HG02981 (cell line): Measurements from ENCODE around the gene SEPTIN8.

ENCODE experiments used
- ATAC-seq: cut with Tn5 transposase; IDR thresholded peaks from one replicate; pipeline ENCODE4 v1.9.1; 2021; ENCODE audit warnings: mild to moderate bottlenecking, moderate library complexity; ENCODE audit not compliant: unreplicated experiment

The SEPTIN8 gene

DNA sequence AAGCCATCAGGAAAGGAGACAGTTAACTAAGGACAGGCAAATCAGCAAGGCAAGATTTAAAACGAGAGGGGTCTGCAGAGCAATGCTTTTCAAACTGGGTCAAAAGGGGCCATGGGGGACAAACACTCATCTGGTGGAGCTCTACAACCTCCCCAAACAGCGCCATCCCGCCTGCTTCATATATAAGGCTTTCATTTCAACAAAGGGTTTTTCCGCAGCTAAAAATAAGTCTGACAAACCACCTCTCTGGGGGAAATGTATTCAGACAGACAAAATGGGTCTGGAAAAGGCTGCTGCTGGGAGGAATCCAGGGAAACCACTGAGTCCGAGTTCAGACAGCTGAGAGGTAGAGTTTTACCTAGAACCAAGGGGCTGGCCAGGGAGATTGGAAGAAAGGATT is 8.3 kb upstream of the SEPTIN8 start:
- ATAC-seq: no peak

DNA sequence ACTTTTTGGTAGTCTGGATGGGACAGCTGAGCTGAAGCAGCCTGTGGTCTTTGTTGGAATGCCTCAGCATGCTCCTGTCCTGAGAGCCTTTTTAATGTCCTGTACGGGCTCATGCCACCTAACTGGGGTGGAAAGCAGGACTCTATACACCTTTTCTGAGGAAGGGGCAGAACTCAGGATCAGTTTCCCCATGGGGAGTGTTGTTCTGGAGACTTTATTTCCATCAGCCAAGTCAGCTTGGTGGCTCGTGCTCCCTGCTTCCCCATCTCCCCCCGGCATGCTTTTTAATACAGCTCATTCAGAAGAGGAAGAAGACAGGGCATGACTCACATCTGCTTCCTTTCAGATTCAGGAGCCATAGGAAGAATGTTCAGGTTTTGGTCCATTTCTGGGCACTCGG is 5.1 kb upstream of the SEPTIN8 start:
- no peak for ATAC-seq

GRCh38 chr5:132781029-132781428 is 4.0 kb upstream of the SEPTIN8 start:
- ATAC-seq: no peak

- ATAC-seq: no peak
Measured at GRCh38 chr5:132780577-132780976, 3.5 kb upstream of the SEPTIN8 start.

DNA sequence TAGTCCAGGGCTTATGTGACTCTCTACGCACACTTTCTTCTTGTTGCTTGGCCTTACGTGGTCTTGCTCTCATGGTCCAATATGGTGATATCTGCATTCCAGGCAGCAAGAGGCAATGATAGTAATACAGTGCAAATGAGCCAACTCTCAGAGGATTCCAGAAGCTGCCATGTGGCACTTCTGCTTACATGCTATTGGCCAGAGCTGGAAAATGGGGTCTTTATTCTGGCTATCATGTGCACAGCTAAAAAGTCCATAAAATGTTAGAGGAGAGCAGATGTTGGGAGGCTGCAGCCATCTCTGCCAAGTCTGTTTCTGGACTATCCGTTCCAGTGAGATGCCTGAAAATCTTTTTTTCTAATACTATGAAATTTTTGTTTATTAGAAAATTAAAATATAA is 2.9 kb upstream of the SEPTIN8 start:
- ATAC-seq: no peak

- ATAC-seq: no peak
Measured at GRCh38 chr5:132778856-132779255, 1.8 kb upstream of the SEPTIN8 start.

GRCh38 chr5:132778129-132778528 is 1.1 kb upstream of the SEPTIN8 start:
- no peak for ATAC-seq

DNA sequence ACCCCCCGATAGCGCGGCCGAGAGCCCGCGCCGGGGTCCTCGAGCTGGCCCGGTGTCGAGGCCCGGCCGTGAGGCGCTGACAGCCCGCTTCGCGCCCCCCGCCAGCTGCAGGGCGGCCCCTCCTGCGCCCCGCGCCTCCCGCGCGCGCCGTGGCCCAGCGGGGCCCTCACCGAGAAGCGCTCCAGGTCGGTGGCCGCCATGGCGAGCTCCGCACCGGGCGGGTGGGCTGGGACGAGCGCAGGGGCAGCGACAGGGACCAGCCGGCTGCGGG is 166 bp downstream of the SEPTIN8 start:
- ATAC-seq: no peak

- ATAC-seq: peak; percentile 24
Measured at GRCh38 chr5:132776131-132776937, 705 bp downstream of the SEPTIN8 start.

- no peak for ATAC-seq
Measured at GRCh38 chr5:132775476-132775961, 1.5 kb downstream of the SEPTIN8 start.

DNA sequence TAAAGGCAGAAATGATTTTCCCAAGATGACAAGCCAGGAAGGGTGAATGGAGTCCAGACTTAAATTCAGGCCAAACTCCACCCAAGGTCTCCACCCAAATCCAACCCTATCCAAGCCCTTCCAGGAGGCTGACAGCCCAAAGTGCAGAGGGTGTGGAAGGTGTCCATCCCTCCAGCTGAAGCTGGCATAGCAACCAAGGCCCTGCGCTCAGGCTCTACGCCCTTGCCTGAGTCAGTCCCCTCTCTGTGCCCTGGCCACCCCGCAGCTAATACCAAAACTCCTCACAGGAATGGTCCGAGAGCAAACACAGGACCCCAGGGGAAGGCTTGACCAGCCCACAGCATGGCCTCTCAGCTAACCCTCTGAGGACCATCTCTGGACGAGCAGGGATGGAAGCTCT is 2.1 kb downstream of the SEPTIN8 start:
- ATAC-seq: no peak

DNA sequence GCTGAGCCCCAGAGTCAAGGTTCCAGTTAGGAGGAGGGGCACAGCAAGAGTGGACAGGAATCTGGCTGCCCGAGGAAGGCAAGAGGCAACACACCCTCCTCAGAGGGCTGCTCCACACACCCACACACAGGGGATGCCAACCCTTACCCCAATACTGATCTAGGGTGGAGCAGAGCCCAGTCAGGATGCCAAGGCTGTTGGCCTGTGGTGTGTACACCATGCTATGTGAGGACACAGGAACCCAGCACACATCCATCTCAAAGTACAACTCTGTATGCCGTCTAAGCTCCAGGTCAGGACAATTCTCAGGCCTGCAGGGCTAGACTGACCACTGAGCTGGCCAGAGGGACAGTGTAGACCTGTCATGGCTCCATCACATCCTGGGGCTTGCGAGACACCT is 2.6 kb downstream of the SEPTIN8 start:
- no peak for ATAC-seq

- no peak for ATAC-seq
Measured at GRCh38 chr5:132773601-132774355, 3.3 kb downstream of the SEPTIN8 start.

DNA sequence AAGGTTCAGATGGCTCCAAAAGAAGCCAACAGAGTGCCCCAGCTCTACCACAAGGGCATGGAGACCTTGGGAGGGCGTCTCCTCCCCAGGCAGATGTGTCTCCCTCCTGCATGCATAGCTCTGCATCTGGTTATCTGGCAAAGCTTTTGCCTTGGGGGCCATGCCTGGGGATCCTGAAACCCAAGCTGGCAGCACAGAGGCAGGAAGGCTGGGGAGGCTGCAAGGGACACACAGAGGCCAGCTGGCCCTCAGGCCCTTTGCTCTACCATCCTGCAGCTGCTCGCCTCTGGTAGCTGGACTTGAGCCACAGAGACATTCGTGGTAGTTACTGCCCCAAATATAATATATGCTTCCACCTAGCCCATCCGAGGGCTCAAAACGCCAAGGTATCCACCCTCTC is 3.9 kb downstream of the SEPTIN8 start:
- no peak for ATAC-seq

DNA sequence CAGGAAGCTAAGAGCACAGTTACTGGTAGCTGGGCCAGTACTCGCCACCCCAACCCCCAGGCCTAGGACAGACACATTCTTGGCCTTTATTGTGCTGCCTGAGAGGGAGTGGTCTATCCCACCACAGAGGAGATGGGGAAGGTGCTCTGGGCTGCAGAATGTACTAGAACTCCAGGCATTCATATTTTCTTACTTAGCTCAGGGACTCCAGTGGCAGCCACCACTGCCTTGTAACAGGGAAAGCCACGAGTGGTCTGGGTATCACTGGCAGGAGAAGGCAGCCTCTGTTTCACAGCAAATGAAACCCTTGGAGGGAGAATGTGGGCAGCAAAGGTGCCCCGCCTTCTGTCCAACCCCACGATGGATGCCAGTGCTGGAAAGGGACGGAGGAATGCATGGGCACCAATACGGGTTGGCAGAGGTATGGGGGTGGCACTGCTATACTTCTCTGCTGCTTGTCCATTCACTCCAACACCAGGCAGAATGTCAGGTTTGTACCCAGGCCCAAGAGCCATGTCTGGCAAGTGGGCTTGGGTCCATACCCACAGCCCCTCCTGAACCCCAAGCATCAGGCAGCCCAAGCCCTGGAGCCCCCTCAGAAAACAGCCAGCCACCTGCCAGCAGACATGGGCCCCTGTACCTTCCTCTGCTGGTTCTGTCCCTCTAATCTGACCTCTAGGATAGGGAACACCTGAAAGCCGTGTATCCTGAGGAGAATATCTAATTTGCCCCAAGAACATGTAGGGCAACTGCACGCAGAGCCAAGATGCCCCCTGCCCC is 4.6 kb downstream of the SEPTIN8 start:
- no peak for ATAC-seq

DNA sequence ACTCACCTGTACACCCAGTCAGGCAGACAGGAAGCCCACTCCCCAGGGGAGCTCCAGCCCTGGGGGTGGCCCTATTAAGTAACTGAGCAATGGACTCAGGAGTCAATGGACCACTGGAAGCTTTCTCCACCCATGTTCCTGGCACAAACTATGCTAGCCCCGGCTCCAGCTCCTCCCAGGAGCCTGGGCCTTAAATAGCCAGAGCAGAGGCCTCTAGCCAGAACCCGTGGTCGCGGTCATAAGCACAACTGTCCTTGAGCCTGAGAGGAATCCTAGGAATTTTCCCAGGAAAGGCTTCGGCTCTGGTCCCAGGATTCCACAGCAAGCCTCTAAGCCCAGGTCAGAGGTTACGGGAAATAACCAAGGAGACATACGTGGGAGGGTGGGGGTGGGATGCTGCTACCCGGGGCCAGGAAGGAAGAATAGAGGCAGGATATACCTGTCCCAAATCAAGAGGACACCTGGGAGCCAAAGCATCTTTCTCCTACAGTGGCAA is 5.5 kb downstream of the SEPTIN8 start:
- no peak for ATAC-seq

DNA sequence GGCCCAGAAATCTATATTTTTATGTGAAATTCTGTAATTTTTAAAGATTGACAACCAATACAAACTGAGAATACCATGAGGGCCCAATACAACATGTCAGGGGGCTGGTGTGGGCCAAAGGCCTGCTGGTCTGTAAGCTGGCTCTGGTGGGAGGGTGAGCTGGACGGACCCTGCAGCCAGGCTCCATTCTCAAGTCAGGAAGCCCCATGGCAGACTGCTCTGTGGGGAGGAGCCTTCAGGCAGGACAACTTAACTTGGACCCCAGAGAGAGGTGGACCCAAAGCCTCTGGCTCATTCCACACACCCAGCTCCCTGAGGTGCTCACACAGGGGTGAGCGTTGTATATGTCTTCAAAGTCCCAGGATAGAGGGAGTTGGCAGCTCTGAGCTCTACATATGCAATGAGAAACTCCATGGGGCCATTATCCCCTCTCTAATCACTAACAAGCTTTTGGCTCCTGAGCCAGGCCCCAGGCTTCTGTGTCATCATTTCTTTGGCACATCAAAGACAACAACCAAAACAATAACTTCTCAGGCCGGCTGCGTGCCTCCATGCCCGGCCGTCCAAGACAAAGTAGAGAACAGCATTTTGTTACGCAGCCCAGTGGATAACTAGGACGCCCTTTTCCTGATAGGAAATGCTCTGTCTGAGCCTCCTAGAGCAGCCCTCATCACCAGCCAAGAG is 6.4 kb downstream of the SEPTIN8 start:
- no peak for ATAC-seq

- no peak for ATAC-seq
Measured at GRCh38 chr5:132768485-132768868, 8.6 kb downstream of the SEPTIN8 start.

DNA sequence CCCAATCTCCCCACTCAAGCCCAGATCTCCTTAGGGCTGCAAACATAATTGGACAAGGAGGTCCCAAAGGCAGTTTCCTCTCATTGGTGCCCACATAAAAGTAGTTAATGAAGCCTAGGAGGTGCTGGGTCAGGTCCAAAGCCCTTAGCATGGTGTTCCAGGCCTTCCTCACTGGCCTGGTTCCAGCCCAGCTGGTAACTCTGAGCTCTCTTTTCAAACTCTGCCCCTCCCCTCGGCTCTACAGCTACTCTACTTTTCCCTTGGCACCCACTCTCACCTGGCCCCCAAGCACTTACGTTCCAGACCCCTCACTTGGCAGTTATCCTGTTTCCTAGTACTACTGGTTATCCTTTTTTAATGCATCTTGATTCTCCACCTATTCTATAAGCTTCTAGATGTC is 9.9 kb downstream of the SEPTIN8 start:
- ATAC-seq: no peak

DNA sequence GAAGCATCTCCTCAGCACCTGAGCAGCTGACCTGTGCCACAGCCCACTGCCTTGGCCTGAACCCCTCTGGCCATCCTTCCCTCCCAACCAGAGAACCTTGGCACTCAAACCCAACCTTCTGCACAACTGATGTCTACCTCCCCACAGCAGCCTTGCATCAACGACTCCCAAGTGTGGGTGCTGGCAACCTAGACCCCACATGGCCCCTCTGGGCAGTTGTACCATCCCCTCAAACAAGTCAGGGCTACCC is 10.3 kb downstream of the SEPTIN8 start:
- ATAC-seq: no peak
